HCT116 (cell line): ENCODE results near the gene HOXB3. TPM values are rescaled to one million over a fixed set of nuclear protein-coding genes. Genes with fewer than 3 reads are reported as not detected.

Source experiments
- ATAC-seq: fragments of 200-7000 bp; cut with Tn5 transposase; 2 replicates; pipeline ENCODE4 v1.9.1; 2020; ENCODE audit warnings: mild to moderate bottlenecking, moderate library complexity
- BruUV-seq: library from RNA; stranded (reverse); fragments of 400-500 nt; replicated peaks from 2 replicates; lab custom pipeline; 2021; lab: Mats Ljungman, UMichigan
- CTCF ChIA-PET: fragments of 300-600 bp; sonication (Branson Sonifier 250); formaldehyde crosslinking; loops from one replicate; lab custom pipeline; 2021; ENCODE audit warnings: antibody characterized with exemption; lab: Charles Lee
- POLR2A ChIA-PET: fragments of 300-600, 350-600 bp; sonication (Branson Sonifier 250); formaldehyde crosslinking; loops from one replicate; lab custom pipeline; 2021; ENCODE audit warnings: antibody characterized with exemption; lab: Charles Lee
- RAD21 ChIA-PET, 2 experiments: fragments of 300-600 bp; sonication (Branson Sonifier 250); formaldehyde crosslinking; loops; one replicate each; lab custom pipeline; 2023; ENCODE audit warnings: low total read pairs in 2 of 2; ENCODE audit not compliant: uncharacterized antibody in 2 of 2, unreplicated experiment in 2 of 2, low non-redundant PET in 1 of 2; lab: Charles Lee
- DNase-seq: peaks from one replicate; pipeline ENCODE4 v3.0.0-alpha.2; 2010; ENCODE audit warnings: low read depth, low spot score
- H2AFZ ChIP-seq: fragments of 200-600 bp; shearing (Covaris generic), sonication (generic); 2 replicates; pipeline ENCODE4 v1.6.1; 2017; ENCODE audit warnings: low read depth, mixed run types, mixed read lengths, antibody characterized with exemption, low read length; ENCODE audit not compliant: poor library complexity, severe bottlenecking
- H3K27ac ChIP-seq: 2 replicates; pipeline ENCODE4 v1.5.1; 2012; ENCODE audit warnings: low read depth, low read length
- H3K27me3 ChIP-seq: fragments of 200-600 bp; sonication (generic); 2 replicates; pipeline ENCODE4 v1.6.1; 2016; ENCODE audit warnings: mixed run types, low read length, mixed read lengths; ENCODE audit not compliant: insufficient read depth
- H3K36me3 ChIP-seq, 2 experiments: fragments of 200-500 bp in 1 of 2; fragments of 200-600 bp in 1 of 2; sonication (Bioruptor generic) in 1 of 2; sonication (generic) in 1 of 2; 2 replicates each; pipeline versions ENCODE4 v1.5.1 to v1.6.1; 2014 to 2016; ENCODE audit warnings: low read length in 2 of 2, inconsistent platforms in 1 of 2, mixed read lengths in 1 of 2, mixed run types in 1 of 2; ENCODE audit not compliant: insufficient read depth in 2 of 2, control insufficient read depth in 1 of 2
- H3K4me1 ChIP-seq, 2 experiments: fragments of 200-600 bp in 1 of 2; sonication (generic) in 1 of 2; 2 replicates each; pipeline versions ENCODE4 v1.5.1 to v1.6.1; 2012 to 2017; ENCODE audit warnings: low read length in 2 of 2, inconsistent platforms in 1 of 2, mild to moderate bottlenecking in 1 of 2, mixed read lengths in 1 of 2, mixed run types in 1 of 2, moderate library complexity in 1 of 2; ENCODE audit not compliant: insufficient read depth in 2 of 2, control insufficient read depth in 1 of 2
- H3K4me2 ChIP-seq: fragments of 200-600 bp; sonication (generic); 2 replicates; pipeline ENCODE4 v1.6.1; 2017; ENCODE audit warnings: mixed run types, low read length, mixed read lengths
- H3K4me3 ChIP-seq, 2 experiments: fragments of 200-600 bp in 1 of 2; sonication (generic) in 1 of 2; replicated peaks in 1 of 2; 2 replicates each; pipeline ENCODE4 v1.5.1; 2011 to 2016; ENCODE audit warnings: low read length in 2 of 2, control low read depth in 1 of 2, low read depth in 1 of 2, mild to moderate bottlenecking in 1 of 2, mixed read lengths in 1 of 2, mixed run types in 1 of 2
- H3K79me2 ChIP-seq: fragments of 200-600 bp; sonication (generic); 2 replicates; pipeline ENCODE4 v1.6.1; 2017; ENCODE audit warnings: mild to moderate bottlenecking, mixed run types, low read length, moderate library complexity, mixed read lengths; ENCODE audit not compliant: insufficient read depth
- H3K9ac ChIP-seq: fragments of 200-600 bp; sonication (generic); 2 replicates; pipeline ENCODE4 v1.6.1; 2016; ENCODE audit warnings: low read length, mixed read lengths
- H3K9me2 ChIP-seq: fragments of 200-600 bp; sonication (generic), shearing (Covaris generic); 2 replicates; pipeline ENCODE4 v1.6.1; 2017; ENCODE audit warnings: mixed run types, mild to moderate bottlenecking, moderate library complexity; ENCODE audit not compliant: insufficient read depth
- H3K9me3 ChIP-seq, 2 experiments: fragments of 200-500 bp in 1 of 2; fragments of 200-600 bp in 1 of 2; sonication (Bioruptor generic) in 1 of 2; sonication (generic) in 1 of 2; 2 replicates each; pipeline ENCODE4 v1.6.1; 2014 to 2017; ENCODE audit warnings: low read length in 2 of 2, mixed read lengths in 2 of 2, inconsistent platforms in 1 of 2, low read depth in 1 of 2, mild to moderate bottlenecking in 1 of 2, mixed run types in 1 of 2, moderate library complexity in 1 of 2; ENCODE audit not compliant: control insufficient read depth in 1 of 2, insufficient read depth in 1 of 2
- H4K20me1 ChIP-seq: fragments of 200-600 bp; sonication (generic), shearing (Covaris generic); 2 replicates; pipeline ENCODE4 v1.6.1; 2017; ENCODE audit warnings: mixed run types, mild to moderate bottlenecking, moderate library complexity; ENCODE audit not compliant: insufficient read depth
- CTCF ChIP-seq, 3 experiments: fragments of 200-600 bp in 1 of 3; sonication (generic) in 1 of 3; IDR thresholded peaks in 2 of 3; conservative IDR thresholded peaks in 1 of 3; 2 replicates each; pipeline ENCODE4 v1.5.1; 2012 to 2017; ENCODE audit warnings: low read depth in 2 of 3, low read length in 2 of 3, antibody characterized with exemption in 1 of 3, borderline replicate concordance in 1 of 3, control low read depth in 1 of 3, mild to moderate bottlenecking in 1 of 3, mixed read lengths in 1 of 3, mixed run types in 1 of 3, moderate library complexity in 1 of 3; ENCODE audit not compliant: insufficient read depth in 1 of 3
- EZH2 ChIP-seq: fragments of 200-600 bp; sonication (generic); IDR thresholded peaks from 2 replicates; pipeline ENCODE4 v1.6.1; 2017; ENCODE audit warnings: antibody characterized with exemption, mixed run types
- EZH2phosphoT487 ChIP-seq: fragments of 200-600 bp; IDR thresholded peaks from 2 replicates; pipeline ENCODE4 v1.6.1; 2018; ENCODE audit warnings: antibody characterized with exemption, borderline replicate concordance
- POLR2A ChIP-seq: IDR thresholded peaks from 2 replicates; pipeline ENCODE4 v1.7.0; 2011; ENCODE audit warnings: borderline replicate concordance; ENCODE audit not compliant: insufficient read depth, insufficient read length; ENCODE audit errors: extremely low read depth
- SRF ChIP-seq: IDR thresholded peaks from 2 replicates; pipeline ENCODE4 v1.6.1; 2012; ENCODE audit warnings: low read depth
- YY1 ChIP-seq: IDR thresholded peaks from 2 replicates; pipeline ENCODE4 v1.6.1; 2011; ENCODE audit warnings: low read length, low read depth, moderate library complexity, mild to moderate bottlenecking; ENCODE audit not compliant: insufficient replicate concordance; ENCODE audit errors: extremely low read depth
- intact Hi-C: fragments of 100-400 bp; cut with micrococcal nuclease; formaldehyde crosslinking; loops from 2 replicates; pipeline ENCODE4 v1.10.0; 2022
- total RNA-seq: library from RNA; stranded (reverse); gene quantifications from one replicate; pipeline ENCODE4 v1.2.1, GENCODE V29; 2021; ENCODE audit not compliant: unreplicated experiment

The HOXB3 gene
- total RNA-seq, 1 experiment from 2014 or later: 19.8 TPM

GRCh38 chr17:48601207-48601538 is 11.1 kb upstream of the HOXB3 start:
- H3K9ac ChIP-seq: peak overlapping the region; percentile 83
- intact Hi-C loops: no loop called here
- no peak for ATAC-seq
- POLR2A ChIA-PET: interaction anchor here (0.6 to 2.1 kb wide), 4 partner anchors 10 to 25 kb away, joined by 3 to 6 read pairs (median 4); partner anchors contain the start of genes HOXB8 and HOXB9
- peaks cover 4% of the 10 kb centered on the region; the same call in 1 of the 2 replicates for H4K20me1 ChIP-seq
- CTCF ChIA-PET: interaction anchor here (1.8 kb wide), 1 partner anchor 9 kb away, joined by 5 read pairs; no protein-coding TSS in a partner anchor
- H2AFZ ChIP-seq: no peak overlapping the region
- peaks cover 7 to 20% of the 10 kb centered on the region in 2 experiments; a peak in 3 of 4 replicates for H3K36me3 ChIP-seq
- peak overlapping the region; percentile 82 for H3K4me2 ChIP-seq
- H3K27ac ChIP-seq: peak overlapping the region; percentile 47
- peaks cover 35 to 46% of the 10 kb centered on the region in 2 experiments for H3K4me1 ChIP-seq
- TF ChIP-seq YY1 (no peak), POLR2A (no peak), SRF (no peak), CTCF (IDR thresholded peaks at IDR 0.05 in 2 of 3, conservative IDR thresholded peaks at IDR 0.05 in 1 of 3; ENCODE audit: borderline replicate concordance in 1 of 3, insufficient read depth in 1 of 3, low read depth in 2 of 3, low read length in 2 of 3) (no peak), EZH2phosphoT487 (no peak), EZH2 (no peak)
- peaks cover 96% of the 10 kb centered on the region for H3K79me2 ChIP-seq
- DNase-seq: no peak
- no peaks in the 10 kb centered on the region for H3K9me2 ChIP-seq
- H3K9me3 ChIP-seq: no peaks in the 10 kb centered on the region
- H3K4me3 ChIP-seq: peak overlapping the region in 1 of 2 experiments; percentile 78; a peak in 1 of 4 replicates
- RAD21 ChIA-PET: no interaction called here
- H3K27me3 ChIP-seq: no peaks in the 10 kb centered on the region
- BruUV-seq: no TSS peak
